Endometrial microvascular endothelial cells (primary cell): ENCODE measurements around the gene CREB3L2. TPM values are rescaled to one million over a fixed set of nuclear protein-coding genes. Genes with fewer than 3 reads are reported as not detected.

ENCODE experiments used
- in situ Hi-C: cut with HindIII; loops from 2 replicates; pipeline ENCODE4 v1.10.0; 2017; ENCODE audit warnings: low sequenced_read_pairs, low pct_unique_long_range_greater_than_20kb; ENCODE audit errors: inconsistent ontology term
- total RNA-seq: library from RNA; depleted of rRNA; stranded (reverse); fragments of >200 nt; gene quantifications from one replicate; pipeline ENCODE4 v1.2.3, GENCODE V29; 2015; ENCODE audit errors: inconsistent ontology term

CREB3L2 gene
- total RNA-seq, 1 donor from 2014 or later: 38.9 TPM

- in situ Hi-C loops: no loop called here
Observed at GRCh38 chr7:137895301-137896221, 106.3 kb downstream of the CREB3L2 start.

GRCh38 chr7:137893143-137893742 is 108.6 kb downstream of the CREB3L2 start:
- in situ Hi-C loops: no loop called here

GRCh38 chr7:137891016-137891655 is 110.8 kb downstream of the CREB3L2 start:
- in situ Hi-C loops: no loop called here

- in situ Hi-C loops: no loop called here
Observed at GRCh38 chr7:137890449-137890921, 111.4 kb downstream of the CREB3L2 start.

GRCh38 chr7:137888241-137888640 is 113.6 kb downstream of the CREB3L2 start:
- in situ Hi-C loops: no loop called here

GRCh38 chr7:137886746-137887145 is 115.1 kb downstream of the CREB3L2 start:
- in situ Hi-C loops: no loop called here

- in situ Hi-C loops: no loop called here
Observed at GRCh38 chr7:137886281-137886680, 115.6 kb downstream of the CREB3L2 start.

GRCh38 chr7:137885678-137886077 is 116.2 kb downstream of the CREB3L2 start:
- in situ Hi-C loops: no loop called here

- in situ Hi-C loops: no loop called here
Observed at GRCh38 chr7:137882806-137883205, 119.1 kb downstream of the CREB3L2 start.

- in situ Hi-C loops: no loop called here
Observed at GRCh38 chr7:137882261-137882668, 119.6 kb downstream of the CREB3L2 start.

- in situ Hi-C loops: no loop called here
Observed at GRCh38 chr7:137881607-137882260, 120.2 kb downstream of the CREB3L2 start.

- in situ Hi-C loops: no loop called here
Observed at GRCh38 chr7:137880432-137880831, 121.5 kb downstream of the CREB3L2 start.

GRCh38 chr7:137879357-137880158 is 122.3 kb downstream of the CREB3L2 start:
- in situ Hi-C loops: no loop called here

GRCh38 chr7:137878333-137878961 is 123.4 kb downstream of the CREB3L2 start:
- in situ Hi-C loops: no loop called here

GRCh38 chr7:137877027-137877675 is 124.7 kb downstream of the CREB3L2 start:
- in situ Hi-C loops: no loop called here

- in situ Hi-C loops: no loop called here
Observed at GRCh38 chr7:137875746-137876145, 126.1 kb downstream of the CREB3L2 start.

- in situ Hi-C loops: no loop called here
Observed at GRCh38 chr7:137873979-137874777, 127.7 kb downstream of the CREB3L2 start.
